Measurements from ENCODE around the gene TSPAN9. TPM values are rescaled to one million over a fixed set of nuclear protein-coding genes. Genes with fewer than 3 reads are reported as not detected.

TSPAN9 gene
- polyA plus RNA-seq, 1 of the 3 experiments (the other 2 are of a cell fraction): 34.9 TPM

- Histone ChIP-seq H3K27me3 (ENCODE audit: insufficient read depth) (no peaks in the 10 kb centered on the region), H3K4me2 (no peak overlapping the region), H3K36me3 (replicated peaks in 1 of 2; ENCODE audit: control insufficient read depth in 1 of 2, insufficient read depth in 2 of 2, low read length in 1 of 2) (no peaks in the 10 kb centered on the region), H3K9me2 (no peaks in the 10 kb centered on the region), H3K9ac (no peak overlapping the region), H3K4me3 (ENCODE audit: low read depth in 2 of 2, low read length in 1 of 2) (no peak overlapping the region), H3F3A (replicated peaks; ENCODE audit: insufficient read depth) (no peaks in the 10 kb centered on the region), H3K79me2 (ENCODE audit: insufficient read depth) (no peaks in the 10 kb centered on the region), H3K4me1 (ENCODE audit: control insufficient read depth in 1 of 2, insufficient read depth in 2 of 2, low read depth in 1 of 2, low read length in 1 of 2) (peaks cover 0 to 4% of the 10 kb centered on the region in 2 experiments; a peak in 1 of 4 replicates), H3K9me3 (no peaks in the 10 kb centered on the region), H2AFZ (ENCODE audit: low read depth) (no peak overlapping the region), H3K27ac (ENCODE audit: low read depth in 2 of 2, low read length in 1 of 2) (no peak overlapping the region), H4K20me1 (ENCODE audit: insufficient read depth) (no peaks in the 10 kb centered on the region)
- CTCF ChIA-PET: interaction anchor here (0.8 to 5.0 kb wide), 7 partner anchors 9 to 122 kb away, joined by 3 to 27 read pairs (median 6); no protein-coding TSS in a partner anchor
- DNase-seq: no peak
- 91% methylated on average over 7 of the region's 12 CpGs for WGBS (ENCODE audit: low lambda C conversion rate)
- TF ChIP-seq RCOR1 (IDR thresholded peaks at IDR 0.05; ENCODE audit: low read length) (no peak), ZBTB33 (IDR thresholded peaks at IDR 0.05; ENCODE audit: borderline replicate concordance, low read depth) (no peak), SMC3 (IDR thresholded peaks at IDR 0.05; ENCODE audit: low read depth, low read length) (no peak), SIN3A (IDR thresholded peaks at IDR 0.05; ENCODE audit: borderline replicate concordance, low read depth, low read length) (no peak), FOXJ3 (CRISPR knock-in tag; IDR thresholded peaks at IDR 0.05) (no peak), NRF1 (IDR thresholded peaks at IDR 0.05; ENCODE audit: low read depth, low read length) (no peak), JUND (IDR thresholded peaks at IDR 0.05) (no peak), RXRA (IDR thresholded peaks at IDR 0.05; ENCODE audit: borderline replicate concordance, low read depth) (no peak), FOXM1 (IDR thresholded peaks at IDR 0.05; ENCODE audit: low read depth) (no peak), PBX3 (IDR thresholded peaks at IDR 0.05) (no peak), IRF3 (IDR thresholded peaks at IDR 0.05; ENCODE audit: low read depth, low read length) (no peak), GATA2 (CRISPR knock-in tag; IDR thresholded peaks at IDR 0.05) (no peak), MXI1 (IDR thresholded peaks at IDR 0.05; ENCODE audit: low read depth, low read length) (no peak), REST (IDR thresholded peaks at IDR 0.05; ENCODE audit: low read depth, low read length) (no peak), USF1 (IDR thresholded peaks at IDR 0.05; ENCODE audit: borderline replicate concordance, low read depth) (no peak), TCF12 (IDR thresholded peaks at IDR 0.05) (no peak)
- POLR2A ChIA-PET: no interaction called here
Measured at GRCh38 chr12:3178671-3179313, 101.6 kb downstream of the TSPAN9 start.

Measured in SK-N-SH (cell line).